Activated naive CD4-positive, alpha-beta T cell treated with Interleukin-2 at 50 U/mL for 16 hours (primary cell): ENCODE data around the gene PPP2R5E.

ENCODE experiments used
- DNase-seq: peaks from one replicate; pipeline ENCODE4 v3.0.0-alpha.2; 2020

Gene PPP2R5E

DNA sequence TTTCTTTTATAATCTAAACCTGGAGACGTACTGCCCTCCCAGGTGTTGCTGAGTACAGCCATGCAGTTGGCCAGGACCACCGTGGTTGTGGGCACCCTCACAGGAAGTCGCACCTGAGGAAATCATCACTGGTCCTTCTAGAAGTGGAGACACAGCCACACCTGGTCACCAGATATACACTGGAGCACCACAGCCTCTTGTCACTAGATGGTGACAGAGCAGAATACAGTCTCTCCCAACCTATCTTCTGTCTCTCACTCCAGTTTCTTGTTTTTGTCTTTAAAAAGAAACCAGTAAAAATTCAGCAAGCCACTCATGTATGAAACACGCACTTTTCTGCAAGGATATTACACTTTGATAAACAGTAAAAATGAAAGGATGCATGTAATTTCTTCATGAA, 181.4 kb downstream of the PPP2R5E start:
- no peak for DNase-seq

DNA sequence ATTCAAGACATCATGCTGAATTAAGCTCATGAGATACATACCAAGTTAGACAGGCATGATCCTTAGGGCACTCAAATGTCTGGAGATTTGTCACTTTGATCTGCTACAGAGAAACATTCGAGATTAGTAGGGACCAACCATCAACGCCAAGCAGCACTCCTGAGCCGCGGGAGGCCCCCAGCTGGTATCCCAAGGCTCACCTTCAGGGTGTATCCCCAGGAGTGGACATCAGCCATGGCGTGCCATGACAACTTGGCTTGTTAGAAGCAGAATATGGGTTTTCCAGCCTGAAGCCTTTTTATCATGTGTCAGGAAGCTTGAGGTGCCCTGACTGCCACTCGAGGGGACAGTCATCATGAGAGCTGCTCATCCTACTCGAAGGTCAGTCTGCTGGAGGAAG, 185.3 kb downstream of the PPP2R5E start:
- no peak for DNase-seq

DNA sequence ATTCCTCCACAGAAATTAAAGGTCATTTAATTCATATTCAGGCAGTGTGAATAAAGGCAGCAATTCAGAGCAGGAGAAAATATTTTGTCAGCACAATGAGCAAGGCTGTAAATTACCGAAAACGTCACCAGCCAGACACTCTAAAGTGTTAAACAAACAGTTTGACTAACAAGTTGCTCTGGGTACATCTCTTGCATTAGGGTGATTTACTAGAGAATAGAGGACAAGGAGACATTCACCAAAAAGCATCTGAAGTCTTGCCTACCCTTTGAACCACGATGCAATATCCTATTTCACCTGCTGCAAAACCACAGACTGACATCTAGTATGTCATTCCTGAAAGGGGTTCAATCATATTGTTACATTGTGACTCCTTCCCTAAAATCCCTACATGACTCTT, 197.4 kb downstream of the PPP2R5E start:
- DNase-seq, result no peak

DNA sequence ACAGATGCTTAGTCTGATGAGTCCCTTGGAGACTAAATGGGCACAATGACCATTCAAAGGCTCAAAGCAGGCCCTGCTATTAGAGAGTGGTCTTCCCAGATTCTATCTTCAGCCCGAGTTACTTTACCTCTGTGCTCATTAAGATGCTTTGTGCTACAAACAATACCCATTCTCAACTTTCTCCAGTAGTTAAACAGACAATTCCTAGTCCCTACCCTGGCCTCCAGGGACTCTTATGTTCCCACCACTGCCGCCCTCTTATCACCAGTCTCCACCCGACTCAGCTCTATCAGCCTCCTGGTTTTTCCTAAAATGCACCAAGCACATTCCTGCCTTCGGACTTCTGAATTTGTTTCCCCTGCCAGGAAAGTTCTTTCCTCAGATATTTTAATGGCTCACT, 198.8 kb downstream of the PPP2R5E start:
- no peak for DNase-seq

DNA sequence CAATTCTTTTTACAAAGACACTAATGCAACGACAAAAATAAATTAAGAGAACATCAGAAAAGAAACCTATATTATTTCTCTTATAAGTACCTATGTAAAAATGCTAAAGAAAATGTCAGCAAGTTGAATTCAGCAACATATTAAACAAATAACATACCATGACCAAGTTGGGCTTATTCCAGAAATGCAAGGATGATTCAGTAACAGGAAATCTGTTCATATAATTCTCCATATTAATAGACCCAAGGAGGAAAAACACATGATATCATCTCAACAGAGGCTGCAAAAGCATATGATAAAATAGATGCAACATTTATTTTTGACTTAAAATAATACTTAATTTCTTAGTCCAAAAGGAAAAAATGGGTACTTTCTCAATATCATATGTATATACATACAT, 199.3 kb downstream of the PPP2R5E start:
- no peak for DNase-seq

DNA sequence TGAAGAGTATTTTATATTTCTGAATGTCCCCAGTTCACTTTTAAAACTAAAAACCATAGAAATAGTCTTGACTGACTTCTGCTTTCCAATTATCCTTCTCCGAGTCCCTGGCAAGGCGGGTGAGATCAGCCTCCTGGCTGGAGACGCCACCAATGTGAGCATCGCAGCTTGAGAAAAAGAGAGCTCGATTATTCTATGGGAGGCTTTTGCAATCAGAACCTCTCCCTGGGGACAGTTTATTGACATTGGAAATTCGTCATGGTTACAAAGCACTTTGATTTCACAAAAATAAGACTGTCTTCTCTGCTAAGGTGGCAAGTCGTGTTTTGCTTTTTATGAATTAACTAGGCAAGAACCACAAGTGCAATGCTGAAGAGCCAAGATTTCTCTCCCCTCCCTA, 200.8 kb downstream of the PPP2R5E start:
- DNase-seq, result no peak

DNA sequence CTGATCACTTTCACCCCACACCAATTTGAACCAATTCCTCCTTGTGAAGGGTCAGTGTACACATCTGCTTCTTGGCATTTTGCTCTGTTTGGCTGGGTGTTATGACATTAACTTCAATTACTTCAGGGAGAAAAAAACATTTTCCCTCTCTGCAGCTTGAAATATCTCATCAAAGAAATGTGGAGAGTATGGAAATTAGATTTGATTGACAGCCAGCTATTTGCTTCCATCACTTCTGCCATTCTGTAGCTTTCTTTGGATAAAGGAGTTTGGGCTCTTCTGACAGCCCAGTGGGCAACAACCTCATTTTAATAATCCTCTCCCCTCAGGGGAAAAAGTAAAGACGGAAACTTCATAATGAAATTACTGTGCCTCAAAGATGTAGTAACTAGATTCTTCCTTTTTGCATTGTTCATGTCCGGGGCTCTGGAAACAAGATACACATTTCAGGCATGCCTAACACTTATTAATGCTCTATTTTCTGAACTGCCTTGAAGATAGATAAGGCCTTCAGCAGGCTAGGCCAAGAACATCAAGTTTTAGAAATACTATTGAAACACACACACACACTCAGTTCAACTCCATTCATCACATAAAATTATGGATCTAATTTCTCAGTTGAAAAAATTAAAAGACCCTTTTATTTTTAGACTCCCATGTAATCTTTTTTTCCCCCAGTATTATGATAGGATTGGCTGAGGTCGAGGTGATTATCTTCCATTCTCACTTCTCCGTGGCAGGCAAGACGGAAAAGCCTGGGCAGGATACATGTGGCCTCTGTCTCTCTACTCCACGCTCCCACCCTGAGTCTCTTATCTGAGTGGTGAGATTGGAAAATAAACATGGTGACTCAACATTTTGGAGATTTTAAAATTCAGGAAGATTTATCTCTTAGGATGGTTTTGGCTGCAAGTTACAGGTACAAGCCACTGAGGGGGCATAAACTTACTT, 214.1 kb downstream of the PPP2R5E start:
- DNase-seq, result no peak

DNA sequence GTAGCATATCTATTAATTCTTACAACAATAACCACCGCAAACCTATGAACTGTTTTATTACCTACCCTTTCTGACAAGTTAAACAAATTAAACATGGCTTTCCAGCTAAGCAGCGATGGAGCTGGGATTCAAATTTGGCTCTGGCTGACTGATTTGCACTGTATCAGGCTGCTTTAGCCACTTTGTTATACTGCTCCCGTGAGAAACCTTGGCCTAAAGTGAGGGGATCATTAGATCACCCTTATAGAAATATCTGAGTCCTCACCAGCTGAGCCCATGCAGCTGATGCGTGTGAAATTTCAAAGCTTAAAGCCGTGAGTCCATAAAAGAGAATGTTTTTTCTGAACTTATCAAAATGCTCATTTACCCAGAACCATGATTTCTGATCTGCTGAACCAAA, 216.3 kb downstream of the PPP2R5E start:
- DNase-seq, result no peak

DNA sequence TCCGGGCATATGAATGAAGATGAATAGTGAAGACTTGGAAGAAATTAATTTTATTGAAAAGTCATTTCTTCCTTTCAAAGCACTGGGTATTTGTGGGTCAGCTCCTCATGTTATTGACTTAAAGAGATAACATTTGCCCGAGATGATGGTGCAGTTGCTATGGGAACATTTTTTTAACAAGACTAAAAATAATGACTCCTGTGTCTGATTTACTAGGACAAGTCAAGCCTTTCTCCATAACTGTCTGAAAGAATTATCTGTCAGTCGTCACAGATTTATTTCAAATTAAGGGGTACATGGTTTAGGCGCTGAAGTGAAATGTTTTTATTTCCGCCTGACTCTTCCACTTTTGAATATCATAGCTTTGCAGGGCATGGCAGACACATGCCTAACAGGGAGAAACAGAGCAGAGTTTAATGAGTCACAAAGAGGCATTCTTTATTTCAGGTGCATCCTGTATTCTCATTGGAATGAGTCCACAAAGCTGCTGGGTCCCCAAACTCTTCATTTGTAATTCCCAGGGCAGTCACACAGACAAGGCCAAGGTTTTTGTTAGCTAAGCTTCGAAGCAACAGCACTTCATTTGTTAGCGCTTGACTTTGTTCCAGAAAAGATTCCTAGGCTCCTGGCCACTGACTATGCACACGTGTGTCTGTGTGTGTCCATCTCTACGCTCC, 220.1 kb downstream of the PPP2R5E start:
- DNase-seq, result no peak

DNA sequence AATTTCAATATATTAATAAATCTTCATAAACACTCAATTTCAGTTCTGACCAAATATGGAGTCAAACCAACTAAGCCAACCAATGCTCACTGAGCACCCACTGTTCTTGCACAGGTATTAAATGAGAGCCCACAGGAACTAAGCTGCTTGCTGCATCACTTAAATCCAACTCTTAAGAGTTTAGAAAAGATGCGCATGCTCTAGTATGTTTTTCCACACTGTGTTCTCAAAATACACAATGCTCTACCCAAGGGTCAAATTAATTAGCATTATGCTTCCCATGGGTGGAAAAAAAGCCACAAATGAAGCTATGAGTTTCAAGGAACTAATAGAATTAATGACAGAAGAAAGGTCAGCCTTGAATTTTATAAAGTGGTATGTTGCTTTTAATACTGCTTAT, 220.7 kb downstream of the PPP2R5E start:
- no peak for DNase-seq
